Hematopoietic multipotent progenitor cell treated with erythropoietin and hydrocortisone succinate and interleukin-3 and kit ligand, for 8 days (in vitro differentiated cells): ENCODE data around the gene RHBDL2.
"Not testable (repeated sequence)": the region's sequence is repeated elsewhere in the genome, so short reads cannot be mapped to it uniquely, and the experiment has no call there.

Source experiments
- DNase-seq: peaks from one replicate; pipeline ENCODE4 v3.0.0-alpha.2; 2015

RHBDL2 gene

GRCh38 chr1:38929476-38929875, 12.2 kb downstream of the RHBDL2 start:
- DNase-seq: no peak

- no peak for DNase-seq
Observed at GRCh38 chr1:38929054-38929453, 12.6 kb downstream of the RHBDL2 start.

- no peak for DNase-seq
Observed at GRCh38 chr1:38926091-38926490, 15.5 kb downstream of the RHBDL2 start.

- DNase-seq: peak; percentile 70
Observed at GRCh38 chr1:38925391-38925790, 16.2 kb downstream of the RHBDL2 start.

- peak; percentile 38 for DNase-seq
Observed at GRCh38 chr1:38923607-38924006, 18.0 kb downstream of the RHBDL2 start.

GRCh38 chr1:38919130-38919529, 22.5 kb downstream of the RHBDL2 start:
- no peak for DNase-seq

GRCh38 chr1:38918568-38918967, 23.1 kb downstream of the RHBDL2 start:
- DNase-seq: no peak

GRCh38 chr1:38917772-38918171, 23.9 kb downstream of the RHBDL2 start:
- no peak for DNase-seq

- DNase-seq: peak; percentile 33
Observed at GRCh38 chr1:38917337-38917736, 24.3 kb downstream of the RHBDL2 start.

GRCh38 chr1:38915352-38915948, 26.2 kb downstream of the RHBDL2 start:
- DNase-seq: peak; percentile 98

GRCh38 chr1:38914908-38915307, 26.7 kb downstream of the RHBDL2 start:
- not testable (repeated sequence) for DNase-seq

GRCh38 chr1:38908821-38909220, 32.8 kb downstream of the RHBDL2 start:
- no peak for DNase-seq

GRCh38 chr1:38905985-38906384, 35.6 kb downstream of the RHBDL2 start:
- DNase-seq: no peak

- DNase-seq: no peak
Observed at GRCh38 chr1:38899560-38899959, 42.1 kb downstream of the RHBDL2 start.

GRCh38 chr1:38898653-38899230, 42.9 kb downstream of the RHBDL2 start:
- no peak for DNase-seq

- DNase-seq: no peak
Observed at GRCh38 chr1:38896169-38896568, 45.5 kb downstream of the RHBDL2 start.

- DNase-seq: no peak
Observed at GRCh38 chr1:38892976-38893375, 48.7 kb downstream of the RHBDL2 start.

- peak; percentile 13 for DNase-seq
Observed at GRCh38 chr1:38891753-38892152, 49.9 kb downstream of the RHBDL2 start.

GRCh38 chr1:38889589-38889988, 52.0 kb downstream of the RHBDL2 start:
- DNase-seq: no peak

GRCh38 chr1:38888423-38889333, 53.0 kb downstream of the RHBDL2 start:
- DNase-seq: no peak

GRCh38 chr1:38885092-38885491, 56.5 kb downstream of the RHBDL2 start:
- no peak for DNase-seq

GRCh38 chr1:38881487-38881886, 60.1 kb downstream of the RHBDL2 start, which contains the start of gene GJA9:
Gene GJA9, minus strand, starts transcription at chr1:38881587. Its CDS starts 5,489 bp downstream, at chr1:38876098.
- no peak for DNase-seq

- no peak for DNase-seq
Observed at GRCh38 chr1:38875811-38876210, 65.8 kb downstream of the RHBDL2 start.
